ENCODE results near the gene RFC3. TPM values are rescaled to one million over a fixed set of nuclear protein-coding genes. Genes with fewer than 3 reads are reported as not detected.

Gene RFC3
- total RNA-seq, 1 experiment from 2014 or later, result 19.0 TPM

DNA sequence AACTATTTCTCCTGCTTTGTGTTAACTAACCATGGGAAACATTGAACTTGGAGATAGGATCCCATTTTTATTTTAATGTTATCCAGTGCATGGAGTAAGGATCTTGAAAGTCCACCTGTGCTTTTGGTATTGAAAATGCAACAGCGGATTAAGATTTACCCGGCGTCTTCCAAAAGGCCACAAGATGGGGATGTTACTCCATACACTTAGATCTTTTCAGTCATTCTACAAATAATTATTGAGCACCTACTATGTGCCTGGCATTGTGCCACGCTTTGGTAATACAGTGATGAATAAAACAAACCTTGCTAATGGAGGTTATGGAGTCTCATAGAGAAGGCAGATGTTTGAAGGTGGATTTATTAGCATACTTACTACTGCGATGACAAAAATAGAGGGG lies 56.9 kb downstream of the RFC3 start:
- no TSS peak for BruUV-seq (replicated peaks)
- DNase-seq (ENCODE audit: low read depth, low spot score), result no peak
- no peak for ATAC-seq
- H3K9me3 ChIP-seq (ENCODE audit: control insufficient read depth, insufficient read depth, low read depth, low read length), result no peaks in the 10 kb centered on the region
- intact Hi-C loops (cut with micrococcal nuclease; ENCODE audit: unreplicated experiment), result no loop called here
- no peaks in the 10 kb centered on the region for H3K27me3 ChIP-seq (ENCODE audit: control insufficient read depth, insufficient read depth, low read length)
- no peaks in the 10 kb centered on the region for H3K4me1 ChIP-seq (ENCODE audit: control insufficient read depth, insufficient read depth, low read length)
- H3K36me3 ChIP-seq (ENCODE audit: control insufficient read depth, insufficient read depth, low read length), result no peaks in the 10 kb centered on the region
- in situ Hi-C loops (cut with HindIII; ENCODE audit: low pct_unique_long_range_greater_than_20kb, low sequenced_read_pairs), result no loop called here
- CTCF ChIA-PET, result no interaction called here
- TF ChIP-seq, protein P1, sequence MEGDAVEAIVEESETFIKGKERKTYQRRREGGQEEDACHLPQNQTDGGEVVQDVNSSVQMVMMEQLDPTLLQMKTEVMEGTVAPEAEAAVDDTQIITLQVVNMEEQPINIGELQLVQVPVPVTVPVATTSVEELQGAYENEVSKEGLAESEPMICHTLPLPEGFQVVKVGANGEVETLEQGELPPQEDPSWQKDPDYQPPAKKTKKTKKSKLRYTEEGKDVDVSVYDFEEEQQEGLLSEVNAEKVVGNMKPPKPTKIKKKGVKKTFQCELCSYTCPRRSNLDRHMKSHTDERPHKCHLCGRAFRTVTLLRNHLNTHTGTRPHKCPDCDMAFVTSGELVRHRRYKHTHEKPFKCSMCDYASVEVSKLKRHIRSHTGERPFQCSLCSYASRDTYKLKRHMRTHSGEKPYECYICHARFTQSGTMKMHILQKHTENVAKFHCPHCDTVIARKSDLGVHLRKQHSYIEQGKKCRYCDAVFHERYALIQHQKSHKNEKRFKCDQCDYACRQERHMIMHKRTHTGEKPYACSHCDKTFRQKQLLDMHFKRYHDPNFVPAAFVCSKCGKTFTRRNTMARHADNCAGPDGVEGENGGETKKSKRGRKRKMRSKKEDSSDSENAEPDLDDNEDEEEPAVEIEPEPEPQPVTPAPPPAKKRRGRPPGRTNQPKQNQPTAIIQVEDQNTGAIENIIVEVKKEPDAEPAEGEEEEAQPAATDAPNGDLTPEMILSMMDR (IDR thresholded peaks at IDR 0.05), result peak; percentile 36
- TF ChIP-seq SIN3A (IDR thresholded peaks at IDR 0.05; ENCODE audit: borderline replicate concordance, insufficient read depth, low read depth, low read length), result no peak
- no peak overlapping the region for H3K27ac ChIP-seq (ENCODE audit: low read length)
- no peak overlapping the region for H3K4me3 ChIP-seq (ENCODE audit: low read depth in 2 of 2, low read length in 2 of 2)
- POLR2A ChIA-PET, result no interaction called here

DNA sequence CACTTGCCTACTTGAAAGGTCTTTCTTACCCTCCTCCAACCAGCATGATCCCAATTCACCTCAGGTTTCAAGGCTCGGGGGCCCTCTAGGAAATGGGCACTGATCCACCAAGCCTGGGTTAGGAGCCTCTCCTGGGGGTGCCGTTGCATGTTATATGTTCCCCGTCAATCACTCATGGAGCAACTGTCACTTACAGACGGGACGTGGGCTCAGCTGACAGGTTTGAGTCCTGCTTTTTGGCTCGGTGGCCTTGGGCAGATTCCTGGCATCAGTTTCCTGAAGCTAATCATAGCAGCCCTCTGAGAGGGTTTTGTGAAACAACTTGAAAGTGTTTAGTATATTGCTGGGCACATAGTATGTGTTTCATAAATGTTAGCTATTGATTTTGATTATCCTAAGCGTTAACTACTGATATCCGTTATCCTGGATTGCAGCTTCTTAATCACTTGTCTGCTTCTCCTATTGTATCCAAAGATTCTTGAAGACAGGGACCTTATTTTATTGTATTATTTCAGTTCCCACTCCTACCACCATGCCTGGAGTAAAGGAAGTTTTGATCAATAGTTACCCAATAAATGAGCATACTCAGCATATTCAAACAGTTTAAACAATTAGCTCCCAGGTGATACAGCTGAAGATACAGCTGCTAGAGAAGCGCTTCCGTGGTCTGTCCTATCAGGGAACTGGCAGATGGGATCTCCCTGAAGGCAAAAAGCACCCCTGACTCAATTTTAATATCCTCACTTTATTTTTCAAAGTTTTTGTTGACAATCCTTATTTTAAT lies 57.9 kb downstream of the RFC3 start:
- ATAC-seq, result no peak
- no peak for DNase-seq (ENCODE audit: low read depth, low spot score)
- POLR2A ChIA-PET, result no interaction called here
- Histone ChIP-seq H3K27ac (ENCODE audit: low read length) (no peak overlapping the region), H3K4me1 (ENCODE audit: control insufficient read depth, insufficient read depth, low read length) (no peaks in the 10 kb centered on the region), H3K9me3 (ENCODE audit: control insufficient read depth, insufficient read depth, low read depth, low read length) (no peaks in the 10 kb centered on the region), H3K4me3 (ENCODE audit: low read depth in 2 of 2, low read length in 2 of 2) (no peak overlapping the region), H3K36me3 (ENCODE audit: control insufficient read depth, insufficient read depth, low read length) (no peaks in the 10 kb centered on the region), H3K27me3 (ENCODE audit: control insufficient read depth, insufficient read depth, low read length) (no peaks in the 10 kb centered on the region)
- intact Hi-C loops (cut with micrococcal nuclease; ENCODE audit: unreplicated experiment), result no loop called here
- TF ChIP-seq TCF7L2 (IDR thresholded peaks at IDR 0.05; ENCODE audit: low read depth, low read length), result no peak
- TF ChIP-seq, protein P2, sequence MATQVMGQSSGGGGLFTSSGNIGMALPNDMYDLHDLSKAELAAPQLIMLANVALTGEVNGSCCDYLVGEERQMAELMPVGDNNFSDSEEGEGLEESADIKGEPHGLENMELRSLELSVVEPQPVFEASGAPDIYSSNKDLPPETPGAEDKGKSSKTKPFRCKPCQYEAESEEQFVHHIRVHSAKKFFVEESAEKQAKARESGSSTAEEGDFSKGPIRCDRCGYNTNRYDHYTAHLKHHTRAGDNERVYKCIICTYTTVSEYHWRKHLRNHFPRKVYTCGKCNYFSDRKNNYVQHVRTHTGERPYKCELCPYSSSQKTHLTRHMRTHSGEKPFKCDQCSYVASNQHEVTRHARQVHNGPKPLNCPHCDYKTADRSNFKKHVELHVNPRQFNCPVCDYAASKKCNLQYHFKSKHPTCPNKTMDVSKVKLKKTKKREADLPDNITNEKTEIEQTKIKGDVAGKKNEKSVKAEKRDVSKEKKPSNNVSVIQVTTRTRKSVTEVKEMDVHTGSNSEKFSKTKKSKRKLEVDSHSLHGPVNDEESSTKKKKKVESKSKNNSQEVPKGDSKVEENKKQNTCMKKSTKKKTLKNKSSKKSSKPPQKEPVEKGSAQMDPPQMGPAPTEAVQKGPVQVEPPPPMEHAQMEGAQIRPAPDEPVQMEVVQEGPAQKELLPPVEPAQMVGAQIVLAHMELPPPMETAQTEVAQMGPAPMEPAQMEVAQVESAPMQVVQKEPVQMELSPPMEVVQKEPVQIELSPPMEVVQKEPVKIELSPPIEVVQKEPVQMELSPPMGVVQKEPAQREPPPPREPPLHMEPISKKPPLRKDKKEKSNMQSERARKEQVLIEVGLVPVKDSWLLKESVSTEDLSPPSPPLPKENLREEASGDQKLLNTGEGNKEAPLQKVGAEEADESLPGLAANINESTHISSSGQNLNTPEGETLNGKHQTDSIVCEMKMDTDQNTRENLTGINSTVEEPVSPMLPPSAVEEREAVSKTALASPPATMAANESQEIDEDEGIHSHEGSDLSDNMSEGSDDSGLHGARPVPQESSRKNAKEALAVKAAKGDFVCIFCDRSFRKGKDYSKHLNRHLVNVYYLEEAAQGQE (IDR thresholded peaks at IDR 0.05; ENCODE audit: insufficient read depth in 1 of 2, low read depth in 2 of 2, low read length in 1 of 2), result no peak
- TF ChIP-seq, protein P1 (IDR thresholded peaks at IDR 0.05), result no peak
- TF ChIP-seq POLR2AphosphoS5 (IDR thresholded peaks at IDR 0.05; ENCODE audit: low read depth, low read length), result no peak
- no peak for TF ChIP-seq SIN3A (IDR thresholded peaks at IDR 0.05; ENCODE audit: borderline replicate concordance, insufficient read depth, low read depth, low read length)
- BruUV-seq (replicated peaks), result no TSS peak
- in situ Hi-C loops (cut with HindIII; ENCODE audit: low pct_unique_long_range_greater_than_20kb, low sequenced_read_pairs), result no loop called here
- CTCF ChIA-PET, result no interaction called here

Measured in Panc1 (cell line).